ENCODE data around the gene LRR1. TPM values are rescaled to one million over a fixed set of nuclear protein-coding genes. Genes with fewer than 3 reads are reported as not detected.

The LRR1 gene
- total RNA-seq, 1 donor from 2014 or later = 6.0 TPM

DNA sequence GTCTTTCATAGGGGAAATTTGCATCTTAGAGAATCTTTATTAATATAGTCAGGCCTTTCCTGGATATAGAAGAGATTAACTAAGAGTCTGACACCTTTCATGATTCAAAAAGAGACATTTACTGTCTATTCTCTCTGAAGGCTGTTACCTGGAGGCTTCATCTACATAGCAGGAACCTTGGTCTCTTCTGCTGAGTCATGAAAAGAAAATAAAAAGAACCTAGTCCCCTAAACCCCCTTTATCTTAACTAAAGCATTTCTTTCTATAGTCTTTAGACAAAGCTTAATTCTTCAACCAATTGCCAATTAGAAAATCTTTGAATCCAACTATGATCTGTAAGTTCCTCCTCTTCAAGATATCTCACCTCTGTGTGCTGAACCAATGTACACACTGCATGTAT, 45.6 kb upstream of the LRR1 start:
- no peak for ATAC-seq
- TF ChIP-seq, protein P1, sequence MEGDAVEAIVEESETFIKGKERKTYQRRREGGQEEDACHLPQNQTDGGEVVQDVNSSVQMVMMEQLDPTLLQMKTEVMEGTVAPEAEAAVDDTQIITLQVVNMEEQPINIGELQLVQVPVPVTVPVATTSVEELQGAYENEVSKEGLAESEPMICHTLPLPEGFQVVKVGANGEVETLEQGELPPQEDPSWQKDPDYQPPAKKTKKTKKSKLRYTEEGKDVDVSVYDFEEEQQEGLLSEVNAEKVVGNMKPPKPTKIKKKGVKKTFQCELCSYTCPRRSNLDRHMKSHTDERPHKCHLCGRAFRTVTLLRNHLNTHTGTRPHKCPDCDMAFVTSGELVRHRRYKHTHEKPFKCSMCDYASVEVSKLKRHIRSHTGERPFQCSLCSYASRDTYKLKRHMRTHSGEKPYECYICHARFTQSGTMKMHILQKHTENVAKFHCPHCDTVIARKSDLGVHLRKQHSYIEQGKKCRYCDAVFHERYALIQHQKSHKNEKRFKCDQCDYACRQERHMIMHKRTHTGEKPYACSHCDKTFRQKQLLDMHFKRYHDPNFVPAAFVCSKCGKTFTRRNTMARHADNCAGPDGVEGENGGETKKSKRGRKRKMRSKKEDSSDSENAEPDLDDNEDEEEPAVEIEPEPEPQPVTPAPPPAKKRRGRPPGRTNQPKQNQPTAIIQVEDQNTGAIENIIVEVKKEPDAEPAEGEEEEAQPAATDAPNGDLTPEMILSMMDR (IDR thresholded peaks at IDR 0.05) = no peak
- Histone ChIP-seq H3K36me3 (no peaks in the 10 kb centered on the region), H3K4me1 (no peaks in the 10 kb centered on the region), H3K27ac (no peak overlapping the region), H3K9me3 (no peaks in the 10 kb centered on the region), H3K27me3 (no peaks in the 10 kb centered on the region), H3K4me3 (no peak overlapping the region)
- intact Hi-C loops (cut with DNase I) = loop anchor here (5.0 kb wide), 1 partner anchor 56 kb away; no protein-coding TSS in a partner anchor
- DNase-seq = no peak

DNA sequence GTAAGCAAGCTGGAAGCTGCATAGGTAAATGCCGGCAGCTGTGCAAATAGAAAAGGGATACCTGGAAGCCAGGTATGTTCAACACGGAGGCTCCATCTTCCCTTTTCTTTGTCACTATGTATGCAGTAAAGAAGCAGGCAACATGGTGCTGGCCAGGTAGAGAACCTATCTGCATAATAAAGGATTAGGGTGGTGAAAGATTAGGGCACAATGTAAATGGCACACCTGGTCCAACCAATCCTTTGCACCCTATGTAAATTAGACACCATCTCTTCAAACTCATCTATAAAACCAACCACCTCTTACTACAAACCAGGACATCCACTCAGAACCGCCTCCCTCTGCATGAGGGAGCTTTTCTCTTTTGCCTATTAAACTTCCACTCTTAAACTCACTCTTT, 44.8 kb upstream of the LRR1 start:
- H3K4me1 ChIP-seq = no peaks in the 10 kb centered on the region
- no peaks in the 10 kb centered on the region for H3K36me3 ChIP-seq
- H3K27me3 ChIP-seq = no peaks in the 10 kb centered on the region
- ATAC-seq = no peak
- H3K9me3 ChIP-seq = no peaks in the 10 kb centered on the region
- H3K27ac ChIP-seq = no peak overlapping the region
- no peak overlapping the region for H3K4me3 ChIP-seq
- TF ChIP-seq, protein P1 (IDR thresholded peaks at IDR 0.05) = no peak
- no peak for DNase-seq
- intact Hi-C loops (cut with DNase I) = loop anchor here (5.0 kb wide), 1 partner anchor 57 kb away; no protein-coding TSS in a partner anchor

GRCh38 chr14:49559979-49560768, 38.6 kb upstream of the LRR1 start:
- Histone ChIP-seq H3K4me1 (no peaks in the 10 kb centered on the region), H3K36me3 (no peaks in the 10 kb centered on the region), H3K27me3 (no peaks in the 10 kb centered on the region), H3K27ac (no peak overlapping the region), H3K9me3 (no peaks in the 10 kb centered on the region), H3K4me3 (no peak overlapping the region)
- intact Hi-C loops (cut with DNase I) = no loop called here
- ATAC-seq (no peak), DNase-seq (no peak)
- TF ChIP-seq, protein P1 (IDR thresholded peaks at IDR 0.05) = no peak

DNA sequence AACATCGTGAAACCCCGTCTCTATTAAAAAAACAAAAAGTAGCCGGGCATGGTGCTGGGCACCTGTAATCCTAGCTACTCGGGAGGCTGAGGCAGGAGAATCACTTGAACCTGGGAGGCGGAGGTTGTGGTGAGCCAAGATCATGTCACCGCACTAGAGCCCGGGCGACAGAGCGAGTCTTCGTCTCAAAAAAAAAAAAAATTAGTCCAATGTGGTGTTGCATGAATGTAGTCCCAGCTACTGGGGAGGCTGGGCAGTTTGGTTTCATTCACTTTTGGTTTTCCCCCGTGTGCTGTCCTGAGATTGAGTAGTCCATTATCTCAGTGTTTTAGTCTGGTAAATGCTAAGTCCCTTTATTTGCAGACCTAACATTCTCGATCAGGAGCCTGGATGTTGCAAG, 32.0 kb upstream of the LRR1 start:
- Histone ChIP-seq H3K27ac (no peak overlapping the region), H3K4me1 (no peaks in the 10 kb centered on the region), H3K36me3 (no peaks in the 10 kb centered on the region), H3K27me3 (no peaks in the 10 kb centered on the region), H3K4me3 (no peak overlapping the region), H3K9me3 (no peaks in the 10 kb centered on the region)
- TF ChIP-seq, protein P1 (IDR thresholded peaks at IDR 0.05) = no peak
- intact Hi-C loops (cut with DNase I) = no loop called here
- DNase-seq = no peak
- ATAC-seq = no peak

GRCh38 chr14:49569281-49569680, 29.5 kb upstream of the LRR1 start:
- Histone ChIP-seq H3K27ac (no peak overlapping the region), H3K36me3 (no peaks in the 10 kb centered on the region), H3K27me3 (no peaks in the 10 kb centered on the region), H3K4me3 (no peak overlapping the region), H3K9me3 (no peaks in the 10 kb centered on the region), H3K4me1 (no peaks in the 10 kb centered on the region)
- no peak for DNase-seq
- TF ChIP-seq, protein P1 (IDR thresholded peaks at IDR 0.05) = no peak
- ATAC-seq = no peak
- intact Hi-C loops (cut with DNase I) = no loop called here

Data from upper lobe of right lung (tissue), 1 donor.